ENCODE measurements around the gene KLHL36.
A peak's percentile ranks its signal among the peaks of the same experiment; 100 is the strongest.

The KLHL36 gene

DNA sequence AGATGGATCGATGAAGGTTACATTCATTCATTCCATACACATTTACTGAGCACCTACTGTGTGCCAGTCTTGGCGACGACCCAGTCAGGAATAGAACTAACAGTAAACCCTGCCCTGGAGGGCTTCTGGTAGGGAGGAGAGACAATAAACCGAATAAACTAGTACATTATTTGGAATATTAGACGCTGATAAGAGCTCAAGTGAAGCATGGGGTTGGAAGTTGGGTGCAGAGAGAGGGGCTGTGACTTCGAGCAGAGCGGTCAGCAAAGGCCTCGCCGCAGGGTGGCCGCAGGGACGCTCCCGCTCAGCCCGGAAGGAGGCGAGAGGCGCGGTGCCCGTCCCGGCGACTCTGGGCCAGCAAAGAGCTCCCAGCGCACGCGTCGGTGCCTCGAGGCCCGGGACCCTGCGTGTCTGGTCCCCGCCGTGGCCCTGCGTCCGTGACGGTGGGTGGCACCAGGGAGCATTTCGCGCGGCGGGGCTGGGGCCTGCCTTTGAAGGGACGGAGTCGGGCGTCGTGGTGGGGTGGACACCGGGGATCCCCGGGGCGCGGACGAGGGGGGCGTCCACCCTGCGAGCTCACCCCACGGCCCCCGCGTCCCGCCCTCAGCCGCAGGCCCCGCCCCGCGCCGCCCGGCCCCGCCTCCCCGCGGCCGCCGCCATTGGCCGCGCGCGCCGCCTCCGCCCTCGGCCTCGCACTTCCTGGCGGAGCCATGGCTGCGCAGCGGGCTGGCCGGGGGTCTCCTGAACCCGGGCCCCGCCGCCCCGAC lies at the start of gene KLHL36:
TSS of gene KLHL36 (plus strand) at position 684 of the 767 bp plus-strand sequence. CDS start 2,357 bp downstream, outside the sequence.
- Mint-ChIP-seq H3K27ac (peak within 1 kb of the TSS; percentile 76 to 87 (median 86)), H3K4me1 (peaks cover 36% of the 10 kb centered on the region), H3K9me3 (no peaks in the 10 kb centered on the region), H3K36me3 (ENCODE audit: low read depth) (peaks cover 15% of the 10 kb centered on the region), H3K27me3 (ENCODE audit: low read depth) (no peaks in the 10 kb centered on the region), H3K4me3 (peak within 1 kb of the TSS; percentile 88 to 96 (median 89))
- TF ChIP-seq, protein P1, sequence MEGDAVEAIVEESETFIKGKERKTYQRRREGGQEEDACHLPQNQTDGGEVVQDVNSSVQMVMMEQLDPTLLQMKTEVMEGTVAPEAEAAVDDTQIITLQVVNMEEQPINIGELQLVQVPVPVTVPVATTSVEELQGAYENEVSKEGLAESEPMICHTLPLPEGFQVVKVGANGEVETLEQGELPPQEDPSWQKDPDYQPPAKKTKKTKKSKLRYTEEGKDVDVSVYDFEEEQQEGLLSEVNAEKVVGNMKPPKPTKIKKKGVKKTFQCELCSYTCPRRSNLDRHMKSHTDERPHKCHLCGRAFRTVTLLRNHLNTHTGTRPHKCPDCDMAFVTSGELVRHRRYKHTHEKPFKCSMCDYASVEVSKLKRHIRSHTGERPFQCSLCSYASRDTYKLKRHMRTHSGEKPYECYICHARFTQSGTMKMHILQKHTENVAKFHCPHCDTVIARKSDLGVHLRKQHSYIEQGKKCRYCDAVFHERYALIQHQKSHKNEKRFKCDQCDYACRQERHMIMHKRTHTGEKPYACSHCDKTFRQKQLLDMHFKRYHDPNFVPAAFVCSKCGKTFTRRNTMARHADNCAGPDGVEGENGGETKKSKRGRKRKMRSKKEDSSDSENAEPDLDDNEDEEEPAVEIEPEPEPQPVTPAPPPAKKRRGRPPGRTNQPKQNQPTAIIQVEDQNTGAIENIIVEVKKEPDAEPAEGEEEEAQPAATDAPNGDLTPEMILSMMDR (IDR thresholded peaks at IDR 0.05; ENCODE audit: unreplicated experiment in 3 of 3), result no peak

DNA sequence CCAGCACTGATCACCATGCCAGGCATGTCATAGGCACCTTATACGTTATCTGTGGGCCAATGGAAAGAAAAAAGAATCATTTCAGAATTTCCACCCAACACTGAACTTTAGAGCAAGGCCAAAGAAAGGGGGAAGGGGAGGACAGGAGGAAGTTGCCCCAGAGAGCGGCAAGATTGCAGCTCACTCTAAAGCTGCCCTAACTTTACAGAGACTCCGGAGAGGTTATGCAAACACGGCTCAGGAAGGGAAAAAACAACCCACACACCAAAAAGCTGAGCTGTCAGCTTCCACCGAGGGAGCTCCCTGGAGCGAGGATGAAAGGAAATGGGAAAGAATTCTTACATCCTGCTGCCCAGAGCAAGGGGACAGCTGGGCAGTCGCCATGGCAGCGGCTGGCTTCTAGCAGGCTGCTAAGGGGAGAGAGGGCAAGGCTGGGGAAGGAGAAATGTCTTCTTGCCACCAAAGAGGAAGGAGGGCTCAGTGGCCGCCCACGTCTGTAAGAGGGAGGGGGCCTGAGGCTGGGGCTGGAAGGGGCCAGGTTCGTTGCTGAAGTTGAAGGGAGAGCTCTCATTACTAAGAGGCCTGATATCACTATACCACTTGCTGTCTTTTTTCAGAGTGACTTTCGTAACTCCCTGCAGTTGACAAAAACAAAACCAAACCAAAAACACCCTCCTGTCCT lies 48.6 kb upstream of the KLHL36 start:
- TF ChIP-seq, protein P1 (IDR thresholded peaks at IDR 0.05; ENCODE audit: unreplicated experiment in 3 of 3), result no peak
- peak overlapping the region; percentile 14 to 66 (median 52) for H3K4me3 Mint-ChIP-seq
- peaks cover 6% of the 10 kb centered on the region for H3K36me3 Mint-ChIP-seq (ENCODE audit: low read depth)
- peaks cover 76% of the 10 kb centered on the region for H3K4me1 Mint-ChIP-seq
- H3K27ac Mint-ChIP-seq, result peak overlapping the region; percentile 89 to 99 (median 96)
- peaks cover 7% of the 10 kb centered on the region for H3K27me3 Mint-ChIP-seq (ENCODE audit: low read depth)
- H3K9me3 Mint-ChIP-seq, result no peaks in the 10 kb centered on the region

DNA sequence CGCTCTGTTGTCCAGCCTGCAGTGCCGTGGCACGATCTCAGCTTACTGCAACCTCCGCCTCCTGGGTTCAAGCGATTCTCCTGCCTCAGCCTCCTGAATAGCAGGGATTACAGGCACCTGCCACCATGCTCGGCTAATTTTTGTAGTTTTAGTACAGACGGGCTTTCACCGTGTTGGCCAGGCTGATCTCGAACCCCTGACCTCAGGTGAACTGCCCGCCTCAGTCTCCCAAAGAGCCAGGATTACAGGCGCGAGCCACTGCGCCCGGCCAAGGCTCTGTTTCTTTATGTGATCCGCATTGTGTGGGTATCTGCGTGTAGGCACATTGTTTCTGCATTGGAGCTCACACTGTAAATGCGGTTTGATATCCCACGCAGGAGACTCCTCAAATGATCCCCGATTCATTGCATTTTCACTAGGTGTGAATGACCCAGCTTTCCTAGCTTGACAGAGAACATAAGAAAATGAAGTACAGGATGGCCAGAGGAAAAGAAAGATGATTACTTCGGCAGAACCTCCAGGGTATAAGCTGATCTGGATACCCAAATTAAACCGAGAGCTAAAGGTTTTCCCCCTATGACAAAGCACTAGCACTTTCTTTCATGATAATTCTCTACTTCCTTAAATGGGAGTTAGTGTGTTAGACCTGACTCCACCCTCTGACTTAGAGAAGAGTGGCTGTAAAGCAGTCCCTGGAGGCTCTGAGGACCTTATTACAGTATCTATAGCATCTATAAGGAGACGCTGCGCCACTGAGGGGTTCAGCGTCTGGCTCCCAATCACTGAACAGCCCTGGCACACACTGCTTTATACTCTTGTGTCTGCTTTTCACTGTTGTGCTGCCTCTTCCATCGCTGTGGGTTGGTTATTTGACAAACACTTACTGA lies 47.7 kb upstream of the KLHL36 start:
- TF ChIP-seq, protein P1 (IDR thresholded peaks at IDR 0.05; ENCODE audit: unreplicated experiment in 3 of 3), result no peak
- Mint-ChIP-seq H3K27me3 (ENCODE audit: low read depth) (peaks cover 7% of the 10 kb centered on the region), H3K36me3 (ENCODE audit: low read depth) (peaks cover 8% of the 10 kb centered on the region), H3K27ac (peak overlapping the region; percentile 89 to 99 (median 96)), H3K9me3 (no peaks in the 10 kb centered on the region), H3K4me1 (peaks cover 71% of the 10 kb centered on the region), H3K4me3 (peak overlapping the region; percentile 33 to 66 (median 39))

DNA sequence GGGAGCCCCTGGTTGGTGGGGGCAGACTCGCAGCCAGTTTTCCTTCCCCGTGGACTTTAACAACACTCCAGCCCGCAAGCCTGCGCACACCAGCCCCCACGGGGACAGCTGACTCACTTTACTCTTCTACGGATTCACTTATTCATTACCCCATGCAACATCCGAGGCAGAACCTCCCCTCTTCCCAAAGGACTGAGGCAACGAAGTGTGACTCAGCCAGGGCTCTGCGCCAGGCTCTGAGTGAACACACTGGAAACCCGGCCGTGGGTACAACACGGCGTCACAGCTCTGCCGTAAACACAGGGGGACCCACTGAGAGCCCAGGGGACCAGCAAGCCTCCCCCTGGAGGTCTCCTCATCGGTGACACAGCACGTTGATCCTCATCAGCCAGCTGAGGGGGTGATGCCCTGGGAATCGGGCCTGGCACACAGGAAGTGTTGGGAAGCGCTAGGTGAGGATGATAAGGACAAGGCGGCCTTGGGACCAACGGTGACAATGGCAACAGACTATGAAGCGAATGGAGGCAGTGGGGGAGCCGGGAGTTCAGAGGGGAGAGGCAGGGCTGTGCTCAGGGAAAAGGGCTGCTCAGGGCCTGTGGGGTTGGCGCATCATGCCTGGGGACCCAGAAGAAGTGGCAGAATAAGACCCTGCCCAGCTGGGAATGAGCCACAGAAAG lies 45.0 kb upstream of the KLHL36 start:
- Mint-ChIP-seq H3K4me3 (peak overlapping the region; percentile 1 to 45 (median 43)), H3K27ac (peak overlapping the region; percentile 87 to 99 (median 94)), H3K4me1 (peaks cover 57% of the 10 kb centered on the region), H3K9me3 (no peaks in the 10 kb centered on the region), H3K27me3 (ENCODE audit: low read depth) (peaks cover 7% of the 10 kb centered on the region), H3K36me3 (ENCODE audit: low read depth) (peaks cover 14% of the 10 kb centered on the region)
- TF ChIP-seq, protein P1 (IDR thresholded peaks at IDR 0.05; ENCODE audit: unreplicated experiment in 3 of 3), result no peak

DNA sequence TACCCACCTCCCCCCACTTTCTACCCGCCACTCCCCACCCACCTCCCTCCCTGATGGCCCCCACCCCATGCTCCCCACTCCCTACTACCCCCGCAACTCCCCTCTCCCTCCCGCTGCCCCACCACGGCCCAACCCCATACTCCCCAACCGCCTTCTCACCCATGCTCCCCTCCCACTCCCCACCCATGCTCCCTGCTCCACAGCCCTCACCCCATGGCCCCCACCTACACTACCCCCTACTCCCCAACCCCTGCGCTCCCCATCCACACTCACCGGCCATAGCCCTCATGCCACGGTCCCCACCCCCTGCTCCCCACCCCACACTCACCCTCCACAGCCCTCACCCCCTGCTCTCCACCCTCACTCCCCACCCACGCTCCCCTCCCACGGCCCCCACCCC lies 44.4 kb upstream of the KLHL36 start:
- H3K36me3 Mint-ChIP-seq (ENCODE audit: low read depth), result peaks cover 14% of the 10 kb centered on the region
- peaks cover 7% of the 10 kb centered on the region for H3K27me3 Mint-ChIP-seq (ENCODE audit: low read depth)
- TF ChIP-seq, protein P1 (IDR thresholded peaks at IDR 0.05; ENCODE audit: unreplicated experiment in 3 of 3), result no peak
- no peaks in the 10 kb centered on the region for H3K9me3 Mint-ChIP-seq
- H3K4me1 Mint-ChIP-seq, result peaks cover 56% of the 10 kb centered on the region
- H3K4me3 Mint-ChIP-seq, result no peak overlapping the region
- peak overlapping the region; percentile 94 to 99 (median 97) for H3K27ac Mint-ChIP-seq

All from nephron (organoid).